H4 (cell line): ENCODE data around the gene OPA1. TPM values are rescaled to one million over a fixed set of nuclear protein-coding genes. Genes with fewer than 3 reads are reported as not detected.

Experiments used
- DNase-seq: peaks from one replicate; pipeline ENCODE4 v3.0.0-alpha.2; 2015; ENCODE audit warnings: low spot score
- total RNA-seq: library from RNA; depleted of rRNA; stranded (reverse); fragments of >200 nt; shearing (Covaris generic); gene quantifications from 2 replicates; pipeline ENCODE4 v1.2.3, GENCODE V29; 2014; rRNA removed

Gene OPA1, protein sequence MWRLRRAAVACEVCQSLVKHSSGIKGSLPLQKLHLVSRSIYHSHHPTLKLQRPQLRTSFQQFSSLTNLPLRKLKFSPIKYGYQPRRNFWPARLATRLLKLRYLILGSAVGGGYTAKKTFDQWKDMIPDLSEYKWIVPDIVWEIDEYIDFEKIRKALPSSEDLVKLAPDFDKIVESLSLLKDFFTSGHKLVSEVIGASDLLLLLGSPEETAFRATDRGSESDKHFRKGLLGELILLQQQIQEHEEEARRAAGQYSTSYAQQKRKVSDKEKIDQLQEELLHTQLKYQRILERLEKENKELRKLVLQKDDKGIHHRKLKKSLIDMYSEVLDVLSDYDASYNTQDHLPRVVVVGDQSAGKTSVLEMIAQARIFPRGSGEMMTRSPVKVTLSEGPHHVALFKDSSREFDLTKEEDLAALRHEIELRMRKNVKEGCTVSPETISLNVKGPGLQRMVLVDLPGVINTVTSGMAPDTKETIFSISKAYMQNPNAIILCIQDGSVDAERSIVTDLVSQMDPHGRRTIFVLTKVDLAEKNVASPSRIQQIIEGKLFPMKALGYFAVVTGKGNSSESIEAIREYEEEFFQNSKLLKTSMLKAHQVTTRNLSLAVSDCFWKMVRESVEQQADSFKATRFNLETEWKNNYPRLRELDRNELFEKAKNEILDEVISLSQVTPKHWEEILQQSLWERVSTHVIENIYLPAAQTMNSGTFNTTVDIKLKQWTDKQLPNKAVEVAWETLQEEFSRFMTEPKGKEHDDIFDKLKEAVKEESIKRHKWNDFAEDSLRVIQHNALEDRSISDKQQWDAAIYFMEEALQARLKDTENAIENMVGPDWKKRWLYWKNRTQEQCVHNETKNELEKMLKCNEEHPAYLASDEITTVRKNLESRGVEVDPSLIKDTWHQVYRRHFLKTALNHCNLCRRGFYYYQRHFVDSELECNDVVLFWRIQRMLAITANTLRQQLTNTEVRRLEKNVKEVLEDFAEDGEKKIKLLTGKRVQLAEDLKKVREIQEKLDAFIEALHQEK
- total RNA-seq: 51.9 and 53.6 TPM in 2 replicates

DNA sequence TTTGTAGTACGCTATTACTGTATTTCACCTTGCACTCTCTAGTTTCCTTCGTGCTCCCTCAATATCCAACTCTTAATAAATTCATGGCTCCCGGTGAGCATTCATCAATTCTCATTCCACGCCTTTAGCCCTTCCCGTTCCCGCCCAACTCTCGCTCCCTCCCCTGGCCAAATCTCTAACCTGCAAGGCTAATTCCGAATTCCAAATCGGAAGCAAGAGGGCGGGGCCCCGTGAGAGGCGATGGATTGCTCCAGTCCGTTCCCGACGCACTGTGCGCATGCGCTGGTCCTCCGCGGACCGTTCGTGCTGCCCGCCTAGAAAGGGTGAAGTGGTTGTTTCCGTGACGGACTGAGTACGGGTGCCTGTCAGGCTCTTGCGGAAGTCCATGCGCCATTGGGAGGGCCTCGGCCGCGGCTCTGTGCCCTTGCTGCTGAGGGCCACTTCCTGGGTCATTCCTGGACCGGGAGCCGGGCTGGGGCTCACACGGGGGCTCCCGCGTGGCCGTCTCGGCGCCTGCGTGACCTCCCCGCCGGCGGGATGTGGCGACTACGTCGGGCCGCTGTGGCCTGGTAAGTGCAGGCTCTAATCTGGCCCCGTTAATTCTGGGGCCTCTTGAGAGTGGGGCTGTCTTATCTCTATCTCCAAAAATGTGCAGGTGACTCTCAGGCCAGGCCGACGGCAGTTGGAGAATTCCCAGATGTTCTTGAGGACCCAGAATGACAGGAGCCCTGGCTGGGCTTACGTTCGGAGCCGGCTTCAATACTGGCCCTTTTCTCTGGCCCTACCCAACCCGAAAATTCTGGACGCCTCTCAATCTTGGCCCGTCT lies at the start of gene OPA1:
TSS of gene OPA1 (plus strand) at position 368 of the 827 bp plus-strand sequence. CDS start at position 538, 170 bp downstream.
- DNase-seq: peak; percentile 100

DNA sequence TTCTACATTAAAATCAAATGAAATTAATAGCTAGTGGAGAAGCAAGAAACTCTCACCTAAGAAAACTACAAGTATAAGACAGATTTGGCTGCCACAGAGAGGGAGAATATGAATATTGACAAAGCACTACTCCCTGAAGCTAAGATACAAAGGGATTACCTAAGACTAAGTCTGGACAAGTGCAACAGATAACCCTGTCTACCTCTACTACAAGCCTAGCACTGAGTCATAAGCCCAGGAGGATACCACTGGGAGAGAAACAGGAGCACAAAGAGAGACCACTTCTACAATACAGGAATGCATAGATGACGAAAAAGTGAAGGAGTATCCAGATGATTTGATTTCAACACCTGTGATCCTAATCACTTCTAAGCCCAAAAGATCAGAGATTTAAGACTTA lies 48.7 kb upstream of the OPA1 start:
- DNase-seq: no peak

DNA sequence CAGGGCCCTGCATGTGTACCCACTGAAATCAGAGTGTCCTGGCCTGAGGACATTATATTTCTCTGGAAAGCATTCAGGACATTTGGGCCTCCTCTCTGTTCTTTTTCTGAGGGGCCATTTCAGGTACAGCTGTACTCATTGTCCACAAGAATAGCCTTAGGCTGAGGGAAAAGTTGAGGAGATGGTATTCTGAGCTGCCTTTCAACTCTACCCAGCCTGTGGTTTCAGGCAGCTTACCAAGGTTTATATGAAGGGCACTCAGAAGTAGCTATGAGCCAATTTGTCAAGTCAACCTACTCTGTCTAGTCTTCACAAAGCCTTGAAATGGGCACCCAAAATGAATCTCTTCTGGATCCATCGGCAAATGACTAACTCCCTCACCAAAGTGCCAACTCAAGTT lies 47.7 kb upstream of the OPA1 start:
- peak; percentile 23 for DNase-seq

DNA sequence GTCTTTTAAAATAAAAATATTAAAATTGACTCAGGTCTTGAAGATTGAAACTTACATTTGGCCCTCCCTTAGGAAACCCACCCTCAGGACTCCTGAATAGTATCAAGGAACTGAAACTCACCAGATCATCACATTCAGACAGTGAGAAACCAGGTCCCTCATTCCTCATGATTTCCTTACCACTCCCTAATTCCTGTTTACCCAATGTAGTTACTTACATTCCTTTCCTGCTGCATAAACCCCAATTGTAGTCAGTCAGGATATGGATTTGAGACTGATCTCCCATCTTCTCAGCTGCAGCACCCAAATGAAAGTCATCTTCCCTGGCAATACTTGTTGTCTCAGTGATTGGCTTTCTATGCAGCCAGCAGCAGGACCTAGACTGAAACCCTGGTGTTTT lies 46.9 kb upstream of the OPA1 start:
- no peak for DNase-seq

DNA sequence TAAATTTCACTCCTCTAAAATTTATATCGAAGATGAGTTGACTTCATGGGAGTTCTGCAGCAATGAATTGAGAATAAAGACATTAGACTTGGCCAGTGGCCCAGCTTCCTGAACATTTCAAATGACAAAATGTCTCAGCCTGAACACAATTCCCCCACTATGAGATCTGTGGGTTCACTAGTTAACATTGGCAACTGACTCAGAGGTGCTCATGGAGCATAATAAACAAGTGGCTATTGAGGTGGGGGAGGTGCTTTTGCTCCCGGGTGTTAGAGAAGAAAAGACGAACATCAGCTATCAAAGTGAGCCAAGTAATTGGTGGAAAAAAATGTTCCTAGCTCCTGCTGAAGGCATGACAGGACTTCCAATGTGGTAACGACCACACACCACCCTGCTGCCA lies 44.6 kb upstream of the OPA1 start:
- no peak for DNase-seq

DNA sequence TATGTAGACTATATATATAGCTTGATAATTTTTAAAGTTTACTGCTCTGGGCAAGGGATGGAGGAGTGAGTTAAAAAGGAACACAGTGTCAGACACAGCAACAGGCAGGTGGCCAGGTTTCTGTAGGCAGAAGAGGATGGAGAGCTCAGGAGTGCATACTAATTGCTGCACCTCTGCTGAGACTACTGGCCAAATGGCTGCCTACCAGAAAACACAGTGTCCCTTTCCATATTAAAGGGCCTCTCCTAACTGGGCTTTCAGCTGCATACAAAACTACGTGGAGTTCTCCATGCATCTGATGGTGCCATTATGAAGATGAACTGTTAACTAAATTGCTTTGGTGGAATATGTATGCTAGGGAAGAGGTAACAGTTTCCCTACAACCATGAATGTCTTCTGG lies 40.1 kb upstream of the OPA1 start:
- DNase-seq: no peak

DNA sequence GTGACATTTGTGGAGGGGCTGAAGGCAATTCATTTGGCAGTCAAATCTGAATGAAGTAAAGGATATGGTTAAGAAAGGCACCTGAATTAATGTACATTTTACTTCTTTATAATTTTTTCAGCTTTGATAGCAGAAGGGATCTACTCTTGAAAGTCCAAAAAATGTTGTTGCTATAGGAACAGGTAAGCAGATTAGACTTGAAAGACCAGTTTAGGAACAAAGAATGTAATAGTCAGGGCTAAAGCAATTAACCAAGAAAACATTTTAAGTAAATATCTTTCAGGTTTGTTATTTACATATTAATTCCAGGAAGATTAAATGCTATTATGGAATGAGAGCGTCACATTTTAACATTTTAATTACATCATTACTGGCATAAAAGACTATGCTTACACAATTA lies 39.4 kb upstream of the OPA1 start:
- DNase-seq: no peak

DNA sequence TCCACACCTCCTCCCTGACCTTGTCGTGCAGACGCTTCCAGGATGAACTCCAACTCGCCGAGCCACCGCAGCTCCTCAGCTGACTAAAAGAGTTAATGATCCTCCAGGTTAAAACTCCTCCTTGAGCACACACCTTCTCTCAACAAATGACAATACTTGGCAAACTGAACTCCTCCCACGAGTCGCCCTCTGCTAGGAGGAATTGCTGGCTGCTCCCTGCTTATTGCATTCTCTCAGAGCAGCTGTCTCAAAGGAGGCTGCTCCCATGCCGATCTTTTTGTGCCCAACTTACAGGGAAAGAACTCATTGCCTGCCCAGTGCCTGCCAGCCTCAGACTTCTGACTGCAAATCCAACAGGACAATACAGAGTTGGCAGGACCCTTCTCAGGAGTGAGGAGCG lies 38.2 kb upstream of the OPA1 start, which contains the start of gene ATP13A4:
TSS of gene ATP13A4 (minus strand) at position 85 of the 400 bp plus-strand sequence. CDS start 96 bp downstream, outside the sequence.
- no peak for DNase-seq

DNA sequence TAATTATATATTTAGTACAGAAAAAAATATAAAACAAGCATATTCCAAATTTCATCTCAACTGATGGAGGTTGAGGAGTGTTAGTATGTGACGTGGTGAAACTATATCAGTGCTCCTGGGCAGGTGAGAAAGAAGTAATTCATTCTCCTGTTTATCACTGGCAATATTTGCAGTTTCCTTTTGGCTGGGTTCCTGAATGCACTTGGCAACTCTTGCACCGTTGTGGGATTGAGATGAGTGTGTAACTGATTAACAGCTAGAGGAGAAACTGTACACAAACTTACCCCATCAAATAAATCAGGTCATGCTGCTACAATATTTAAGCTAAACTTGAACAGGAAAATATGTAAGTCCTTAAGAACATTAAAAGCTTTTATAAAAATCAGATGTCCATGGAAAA lies 36.2 kb upstream of the OPA1 start:
- no peak for DNase-seq

DNA sequence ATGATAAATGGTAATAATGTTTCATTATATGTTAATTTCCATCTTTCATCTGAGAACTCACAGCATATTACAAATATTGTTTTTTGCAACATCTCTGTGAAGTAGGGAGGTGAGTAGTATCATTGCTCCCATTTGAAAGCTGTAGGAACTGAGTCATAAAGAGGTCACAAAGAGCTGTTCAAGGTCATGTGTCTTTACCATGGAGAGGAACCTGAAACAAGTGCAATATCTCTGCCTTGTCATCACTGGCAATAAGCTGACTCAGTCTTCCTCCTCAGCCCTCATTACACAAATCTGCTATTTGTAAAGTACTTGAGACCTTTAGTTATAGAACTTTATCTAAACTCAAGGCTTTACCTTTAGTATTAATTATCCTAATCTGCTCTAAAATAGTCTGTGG lies 33.9 kb upstream of the OPA1 start:
- no peak for DNase-seq

DNA sequence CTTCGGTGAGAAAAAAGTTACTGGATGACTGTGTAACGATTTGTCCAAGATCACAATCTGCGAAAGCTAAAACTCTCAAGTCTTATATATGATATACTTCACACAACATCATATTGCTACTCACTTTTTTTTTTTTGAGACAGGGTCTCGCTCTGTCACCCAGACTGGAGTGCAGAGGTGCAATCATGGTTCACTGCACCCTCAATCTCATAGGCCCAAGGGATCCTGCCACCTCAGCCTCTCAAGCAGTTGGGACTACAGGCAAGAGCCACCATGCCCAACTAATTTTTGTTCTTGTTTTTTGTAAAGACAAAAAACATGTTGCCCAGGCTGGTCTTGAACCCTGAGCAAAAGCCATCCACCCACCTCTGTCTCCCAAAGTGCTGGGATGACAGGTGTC lies 32.9 kb upstream of the OPA1 start:
- DNase-seq: no peak

DNA sequence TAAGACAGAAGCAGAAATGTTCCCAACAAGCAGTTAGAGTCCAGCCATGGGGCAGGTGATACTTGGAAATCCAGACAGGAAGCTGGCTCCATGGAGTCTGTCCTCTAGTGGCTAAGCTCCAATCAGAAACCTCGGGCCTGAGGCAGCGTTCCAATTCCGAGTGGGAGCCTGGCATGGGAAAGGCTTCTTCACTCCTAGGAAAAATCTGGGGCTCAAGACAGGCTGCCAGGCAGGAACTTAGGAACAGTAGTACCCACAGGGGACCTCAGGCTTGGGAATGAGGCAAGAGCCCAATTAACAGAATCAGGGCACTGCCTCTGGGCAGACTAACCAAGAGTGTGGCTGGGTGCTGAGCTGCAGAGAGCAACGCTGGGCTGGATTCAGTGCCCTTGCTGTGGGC lies 32.1 kb upstream of the OPA1 start:
- no peak for DNase-seq

DNA sequence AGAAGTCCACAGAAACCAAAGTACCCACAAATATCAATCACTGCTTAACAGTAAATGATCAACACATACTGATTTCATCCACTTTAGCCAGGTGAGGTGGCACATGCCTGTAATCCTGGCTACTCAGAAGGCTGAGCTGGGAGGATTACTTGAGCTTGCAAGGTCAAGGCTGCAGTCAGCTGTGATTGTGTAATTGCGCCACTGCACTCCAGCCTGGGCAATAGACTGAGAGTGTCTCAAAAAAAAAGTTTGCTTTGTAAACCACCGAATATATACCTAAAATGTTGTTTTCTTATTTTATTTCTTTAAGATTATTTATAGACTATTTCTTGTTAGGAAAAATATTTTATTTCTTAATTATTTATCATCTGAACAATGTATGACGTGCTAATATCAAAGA lies 29.6 kb upstream of the OPA1 start:
- DNase-seq: no peak

DNA sequence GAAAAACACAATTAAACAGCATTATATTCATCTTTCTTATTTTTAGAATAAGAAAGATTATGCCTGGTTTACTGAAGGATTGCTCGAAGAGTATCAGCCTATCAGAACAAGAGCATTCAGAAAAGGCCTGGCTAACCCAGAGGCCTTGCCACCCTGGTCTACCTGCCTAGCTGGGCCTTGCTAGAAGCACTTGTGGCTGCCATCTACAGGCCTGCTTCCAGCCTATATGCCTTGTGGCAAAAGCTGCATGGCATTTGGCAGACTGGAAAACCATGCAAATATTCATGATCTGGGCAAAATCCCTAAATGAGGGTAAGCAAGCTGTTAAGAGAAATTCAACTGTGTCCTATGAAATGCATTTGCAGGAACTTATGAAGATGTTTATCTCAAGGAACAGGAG lies 29.0 kb upstream of the OPA1 start:
- DNase-seq: no peak

DNA sequence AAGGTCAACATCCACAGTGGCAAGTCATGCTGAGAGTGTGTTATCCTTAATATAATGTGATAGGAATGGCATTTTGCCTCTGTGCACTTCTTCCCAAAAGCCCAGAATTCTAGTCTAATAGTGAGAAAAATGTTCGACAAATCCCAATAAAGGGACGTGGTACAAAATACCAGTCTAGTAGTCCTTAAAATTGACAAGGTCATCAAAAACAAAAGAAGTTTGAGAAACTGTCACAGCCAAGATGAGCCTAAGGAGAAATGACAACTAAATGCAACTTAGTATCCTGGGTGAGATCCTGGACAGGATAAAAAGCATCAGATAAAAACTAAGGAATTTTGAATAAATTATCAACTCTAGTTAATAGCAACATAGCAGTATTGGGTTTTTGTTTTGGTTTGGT lies 23.9 kb upstream of the OPA1 start:
- no peak for DNase-seq

DNA sequence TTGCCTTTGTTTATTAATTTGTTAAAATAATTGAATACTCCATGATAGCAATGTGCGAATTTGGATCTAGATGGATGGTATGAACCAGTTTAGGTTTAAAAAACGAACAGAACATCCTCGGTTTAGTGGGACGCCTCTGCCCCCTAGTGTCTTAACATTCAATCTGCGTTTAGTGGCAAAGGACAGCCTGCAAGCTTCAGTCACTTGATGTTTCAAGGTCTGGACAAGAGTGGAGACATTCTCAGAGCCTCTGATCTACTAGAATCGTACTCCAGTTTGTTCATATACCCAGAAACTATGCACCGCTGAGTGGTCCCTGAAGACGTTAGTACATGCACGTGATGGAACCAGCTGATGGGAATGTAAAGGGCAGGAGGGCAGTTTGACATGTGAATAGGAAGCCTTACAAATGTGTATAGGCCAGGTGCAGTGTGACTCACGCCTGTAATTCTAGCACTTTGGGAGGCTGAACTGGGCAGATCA lies 20.5 kb upstream of the OPA1 start:
- peak; percentile 80 for DNase-seq

DNA sequence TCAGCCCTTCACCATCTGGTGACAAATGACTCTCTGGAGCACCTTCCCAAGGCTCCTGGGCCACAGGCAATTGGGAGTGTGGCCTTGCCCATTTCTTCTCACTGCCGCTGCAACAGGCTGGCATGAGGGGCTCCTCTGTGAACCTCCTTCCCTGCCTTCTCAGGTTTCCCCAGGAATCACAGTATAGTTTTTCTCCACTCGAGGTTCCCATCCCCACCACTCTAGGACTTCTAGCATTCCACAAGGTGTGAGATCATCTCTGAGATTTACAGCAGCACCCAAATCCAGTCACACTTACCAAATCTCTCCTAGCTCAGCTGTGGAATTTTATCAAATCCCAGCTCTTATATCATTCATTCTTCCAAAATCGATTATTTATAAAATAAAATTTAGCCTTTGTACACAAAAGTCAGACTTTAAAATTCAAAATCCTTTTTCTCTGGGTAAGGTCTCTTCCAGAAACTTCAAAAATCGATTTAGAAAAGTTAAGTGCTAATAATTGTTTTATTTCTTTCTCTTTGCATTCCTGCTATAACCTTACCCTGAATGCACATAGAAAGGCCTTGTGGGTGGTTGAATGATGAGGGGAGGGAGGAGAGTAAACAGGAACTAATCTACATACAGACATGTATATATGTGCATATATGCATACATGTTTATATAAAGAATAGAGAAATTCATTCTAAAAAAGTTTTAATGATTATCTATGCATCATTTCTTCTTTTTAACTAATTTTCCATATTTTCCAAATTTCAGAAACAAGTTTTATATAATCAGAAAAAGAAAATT lies 19.4 kb upstream of the OPA1 start:
- no peak for DNase-seq

DNA sequence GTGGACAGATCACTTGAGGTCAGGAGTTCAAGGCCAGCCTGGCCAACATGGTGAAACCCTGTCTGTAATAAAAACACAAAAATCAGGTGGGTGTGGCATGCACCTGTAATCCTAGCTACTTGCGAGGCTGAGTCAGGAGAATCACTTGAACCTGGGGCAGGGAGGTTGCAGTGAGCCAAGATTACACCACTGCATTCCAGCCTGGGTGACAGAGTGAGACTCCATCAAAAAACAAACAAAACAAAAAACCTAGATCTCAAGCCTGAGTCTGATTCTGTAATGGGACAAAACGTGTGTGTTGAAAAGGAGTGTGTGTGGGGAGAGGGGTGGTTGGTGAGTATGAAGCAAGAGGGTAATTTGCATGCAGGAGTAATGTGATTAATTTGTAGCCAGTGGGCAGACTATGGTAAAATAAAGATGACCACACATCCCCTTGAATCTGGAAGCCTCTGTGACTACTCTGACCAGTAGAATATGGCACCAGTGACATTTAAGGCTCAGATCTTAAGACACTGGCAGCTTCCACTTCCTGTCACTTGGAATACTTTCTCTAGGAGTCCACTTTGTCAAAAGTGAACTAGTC lies 18.4 kb upstream of the OPA1 start:
- no peak for DNase-seq

DNA sequence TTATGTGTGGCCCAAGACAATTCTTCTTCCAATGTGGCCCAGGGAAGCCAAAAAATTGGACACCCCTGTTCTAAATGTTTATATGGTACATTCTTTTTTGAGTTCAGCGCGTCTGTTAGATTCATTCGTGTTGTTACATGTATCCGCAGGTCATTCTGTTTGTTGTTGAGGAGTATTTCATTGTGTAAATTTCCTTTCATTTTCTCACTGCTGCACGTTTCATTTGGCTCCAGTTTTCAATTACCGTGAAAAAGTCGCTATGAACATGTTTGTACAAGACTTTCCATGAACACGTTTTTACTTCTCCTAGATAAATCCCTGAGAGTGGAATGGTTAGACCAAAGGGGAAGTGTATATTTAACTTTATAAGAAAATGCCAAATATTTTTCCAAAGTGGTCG lies 7.5 kb upstream of the OPA1 start:
- no peak for DNase-seq

DNA sequence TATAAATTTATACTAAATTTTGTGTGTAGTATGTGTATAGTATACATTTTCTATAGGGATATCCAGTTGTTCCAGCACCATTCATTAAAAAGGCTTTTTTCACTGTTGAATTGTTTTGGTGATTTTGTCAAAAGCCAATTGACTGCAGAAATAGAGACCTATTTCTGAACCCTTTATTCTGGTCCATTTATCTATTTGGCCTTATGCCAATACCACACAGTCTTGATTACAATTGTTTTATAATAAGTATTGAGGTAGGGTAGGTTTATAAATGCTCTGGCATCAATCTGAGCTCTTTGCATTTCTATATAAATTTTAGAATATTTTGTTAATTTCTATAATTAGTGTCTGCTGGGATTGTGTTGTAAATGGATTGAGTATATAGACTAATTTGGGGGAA lies 6.5 kb upstream of the OPA1 start:
- no peak for DNase-seq
